ACC112 (cell line): ENCODE results near the gene MAML2.
A peak's percentile ranks its signal among the peaks of the same experiment; 100 is the strongest.

Experiments
- H2AFZ ChIP-seq: fragments of 200-600 bp; sonication (generic); one replicate; pipeline ENCODE4 v1.6.0; 2017; ENCODE audit warnings: antibody characterized with exemption, low read length; ENCODE audit not compliant: unreplicated experiment
- H3K27ac ChIP-seq: fragments of 200-600 bp; sonication (generic); 2 replicates; pipeline ENCODE4 v1.5.1; 2014; ENCODE audit warnings: low read depth, mild to moderate bottlenecking, antibody characterized with exemption, low read length, moderate library complexity
- H3K27me3 ChIP-seq: fragments of 200-600 bp; sonication (generic); 2 replicates; pipeline ENCODE4 v1.6.1; 2014; ENCODE audit warnings: mild to moderate bottlenecking, antibody characterized with exemption, low read length, moderate library complexity, mixed read lengths; ENCODE audit not compliant: insufficient read depth
- H3K36me3 ChIP-seq: fragments of 200-600 bp; sonication (generic); 2 replicates; pipeline ENCODE4 v1.6.1; 2016; ENCODE audit warnings: mild to moderate bottlenecking, antibody characterized with exemption, low read length, moderate library complexity, mixed read lengths; ENCODE audit not compliant: insufficient read depth
- H3K4me1 ChIP-seq: fragments of 200-600 bp; sonication (generic); one replicate; pipeline ENCODE4 v1.6.1; 2016; ENCODE audit warnings: low read length, mixed read lengths; ENCODE audit not compliant: insufficient read depth, unreplicated experiment, control insufficient read depth
- H3K4me3 ChIP-seq: fragments of 200-600 bp; sonication (generic); 2 replicates; pipeline ENCODE4 v1.5.1; 2014; ENCODE audit warnings: mild to moderate bottlenecking, low read depth, low read length
- H3K79me2 ChIP-seq: fragments of 200-600 bp; sonication (generic); one replicate; pipeline ENCODE4 v1.6.0; 2016; ENCODE audit warnings: low read length; ENCODE audit not compliant: control insufficient read depth, unreplicated experiment, insufficient read depth

The MAML2 gene

DNA sequence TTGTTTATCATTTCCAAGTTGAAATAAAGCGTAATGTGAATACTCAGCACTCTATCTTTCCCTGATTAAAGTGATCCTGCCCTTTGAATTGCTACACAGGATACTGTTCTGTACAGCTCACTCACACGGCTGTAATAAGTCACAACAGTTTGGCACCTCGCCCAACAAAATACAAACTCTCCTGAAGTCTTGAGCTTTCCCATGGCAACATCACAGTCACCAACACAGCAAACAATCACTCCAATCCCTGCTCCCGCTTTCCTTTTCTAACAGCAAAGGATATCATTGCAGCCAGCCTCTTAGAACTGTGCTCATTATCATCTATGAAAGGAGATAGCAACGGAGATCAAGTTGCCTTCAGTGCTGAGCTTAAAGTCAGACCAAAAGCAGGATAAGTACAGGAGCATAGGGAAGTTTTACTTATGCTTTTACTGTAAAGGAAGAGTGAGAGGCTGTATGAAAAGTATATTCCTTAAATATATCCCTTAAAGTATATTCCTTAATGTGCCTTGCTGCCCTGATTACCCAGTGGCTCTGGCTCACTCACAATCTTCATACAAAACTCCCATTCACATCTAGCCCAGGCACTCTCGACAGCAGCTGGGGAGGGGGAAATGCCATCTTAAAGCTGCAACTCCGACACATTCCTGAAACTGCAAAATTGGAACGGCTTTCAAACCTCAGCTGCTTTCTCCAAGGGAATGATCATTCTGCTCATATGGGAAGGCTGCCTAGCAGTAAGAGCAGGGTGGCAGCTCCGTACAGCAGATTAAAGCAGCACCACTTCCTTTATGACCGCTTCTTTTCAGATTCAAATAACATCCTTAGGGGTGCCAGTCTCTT, 35.8 kb downstream of the MAML2 start:
- Histone ChIP-seq H3K27ac (peak overlapping the region; percentile 90), H3K79me2 (peaks cover 75% of the 10 kb centered on the region), H3K4me3 (peak overlapping the region; percentile 62), H3K36me3 (no peaks in the 10 kb centered on the region), H3K4me1 (peaks cover 90% of the 10 kb centered on the region), H2AFZ (no peak overlapping the region), H3K27me3 (no peaks in the 10 kb centered on the region)

DNA sequence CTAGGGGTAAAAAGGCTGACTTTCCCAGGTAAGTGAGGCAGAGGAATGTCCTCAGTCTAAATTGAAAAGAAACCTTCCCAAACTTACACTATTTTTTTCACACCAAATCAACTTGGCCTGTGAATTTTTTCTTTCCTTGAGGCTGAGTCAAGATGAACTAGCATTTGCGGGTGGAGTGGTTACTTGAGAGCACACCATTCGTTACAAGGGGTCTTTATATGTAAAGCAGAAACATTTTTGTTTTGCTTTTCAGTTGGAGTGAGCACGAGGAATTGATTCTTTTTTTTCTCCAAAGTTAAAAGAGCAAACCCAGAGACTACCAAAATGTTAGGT, 36.4 kb downstream of the MAML2 start:
- peaks cover 77% of the 10 kb centered on the region for H3K79me2 ChIP-seq

DNA sequence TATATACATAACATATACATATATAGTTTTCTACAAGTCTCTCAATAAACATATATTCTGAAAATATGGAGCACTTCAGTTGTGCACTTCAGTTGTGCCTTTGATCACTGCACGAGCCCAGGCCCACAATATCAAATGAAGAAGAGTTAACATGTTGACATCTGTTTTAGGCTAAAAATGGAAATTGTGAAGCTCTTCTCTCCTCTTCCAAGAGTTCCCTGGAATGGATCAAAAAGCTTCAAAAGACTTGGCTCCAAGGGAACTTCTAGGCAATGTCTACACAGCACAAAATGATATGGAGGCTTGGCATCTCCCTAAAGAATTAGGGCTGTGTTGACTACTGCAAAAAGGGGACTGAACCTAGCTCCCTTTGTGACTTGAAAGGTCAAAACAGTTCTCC, 36.9 kb downstream of the MAML2 start:
- H3K4me1 ChIP-seq = peaks cover 90% of the 10 kb centered on the region
- no peaks in the 10 kb centered on the region for H3K36me3 ChIP-seq
- H3K79me2 ChIP-seq = peaks cover 80% of the 10 kb centered on the region
- no peak overlapping the region for H2AFZ ChIP-seq
- H3K27ac ChIP-seq = peak overlapping the region; percentile 90
- no peaks in the 10 kb centered on the region for H3K27me3 ChIP-seq
- H3K4me3 ChIP-seq = peak overlapping the region; percentile 52

More for the DNA sequence above, 36.4 kb downstream of the MAML2 start:
- peak overlapping the region; percentile 90 for H3K27ac ChIP-seq
- H3K4me3 ChIP-seq = peak overlapping the region; percentile 52
- H3K27me3 ChIP-seq = no peaks in the 10 kb centered on the region
- peaks cover 90% of the 10 kb centered on the region for H3K4me1 ChIP-seq
- H3K36me3 ChIP-seq = no peaks in the 10 kb centered on the region
- H2AFZ ChIP-seq = no peak overlapping the region

- no peaks in the 10 kb centered on the region for H3K36me3 ChIP-seq
- H3K27me3 ChIP-seq = no peaks in the 10 kb centered on the region
- peak overlapping the region; percentile 90 for H3K27ac ChIP-seq
- H3K4me1 ChIP-seq = peaks cover 75% of the 10 kb centered on the region
- H3K79me2 ChIP-seq = peaks cover 81% of the 10 kb centered on the region
- no peak overlapping the region for H2AFZ ChIP-seq
- peak overlapping the region; percentile 21; the same call in 1 of the 2 replicates for H3K4me3 ChIP-seq
Observed at GRCh38 chr11:96303980-96304379, 39.0 kb downstream of the MAML2 start.

DNA sequence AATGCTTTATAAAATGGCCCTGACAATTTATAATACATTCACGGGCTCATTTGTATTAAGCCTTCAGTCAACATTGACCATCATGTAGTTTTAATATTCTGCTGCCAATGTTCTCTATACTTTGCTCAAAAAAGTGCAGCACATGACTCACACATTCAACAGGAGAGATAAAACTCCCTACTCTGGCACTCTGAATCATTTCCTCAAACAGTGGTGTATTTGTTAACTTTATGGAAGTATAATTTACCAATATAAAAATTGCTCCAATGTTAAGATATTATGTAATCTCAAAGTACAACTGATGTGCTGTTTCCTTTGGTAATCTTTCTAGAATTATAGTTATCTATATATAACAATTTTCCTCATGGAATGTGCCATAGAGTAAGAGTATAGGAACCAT, 39.9 kb downstream of the MAML2 start:
- Histone ChIP-seq H3K36me3 (0 out of 2 replicates have a peak, but pooled peaks cover 3% of the 10 kb centered on the region), H3K27me3 (no peaks in the 10 kb centered on the region), H3K79me2 (peaks cover 76% of the 10 kb centered on the region), H3K4me1 (peaks cover 65% of the 10 kb centered on the region), H2AFZ (no peak overlapping the region), H3K4me3 (peak overlapping the region; percentile 45), H3K27ac (peak overlapping the region; percentile 90)

DNA sequence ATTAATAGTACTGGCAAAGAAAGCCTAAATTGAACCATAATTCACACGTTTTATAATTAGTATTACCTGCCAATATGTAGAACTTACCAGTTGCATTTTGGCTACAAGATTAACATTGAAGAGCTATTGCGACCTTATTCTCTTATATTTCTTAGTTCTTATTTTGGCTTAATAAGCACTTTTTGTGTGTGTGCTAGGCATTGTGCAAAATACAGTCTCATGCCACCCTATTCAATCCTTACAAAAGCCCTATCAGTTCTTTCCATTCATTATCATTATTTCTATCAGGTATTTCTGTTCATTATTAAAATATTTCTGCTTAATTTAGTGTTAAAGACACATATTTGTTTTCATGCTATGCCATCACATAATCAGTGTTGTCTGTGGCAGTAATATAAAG, 41.2 kb downstream of the MAML2 start:
- peak overlapping the region; percentile 45; the same call in 1 of the 2 replicates for H3K4me3 ChIP-seq
- peaks cover 59% of the 10 kb centered on the region for H3K4me1 ChIP-seq
- peaks cover 76% of the 10 kb centered on the region for H3K79me2 ChIP-seq
- H3K27ac ChIP-seq = peak overlapping the region; percentile 90
- no peak overlapping the region for H2AFZ ChIP-seq
- H3K27me3 ChIP-seq = no peaks in the 10 kb centered on the region
- H3K36me3 ChIP-seq = 0 out of 2 replicates have a peak, but pooled peaks cover 3% of the 10 kb centered on the region

DNA sequence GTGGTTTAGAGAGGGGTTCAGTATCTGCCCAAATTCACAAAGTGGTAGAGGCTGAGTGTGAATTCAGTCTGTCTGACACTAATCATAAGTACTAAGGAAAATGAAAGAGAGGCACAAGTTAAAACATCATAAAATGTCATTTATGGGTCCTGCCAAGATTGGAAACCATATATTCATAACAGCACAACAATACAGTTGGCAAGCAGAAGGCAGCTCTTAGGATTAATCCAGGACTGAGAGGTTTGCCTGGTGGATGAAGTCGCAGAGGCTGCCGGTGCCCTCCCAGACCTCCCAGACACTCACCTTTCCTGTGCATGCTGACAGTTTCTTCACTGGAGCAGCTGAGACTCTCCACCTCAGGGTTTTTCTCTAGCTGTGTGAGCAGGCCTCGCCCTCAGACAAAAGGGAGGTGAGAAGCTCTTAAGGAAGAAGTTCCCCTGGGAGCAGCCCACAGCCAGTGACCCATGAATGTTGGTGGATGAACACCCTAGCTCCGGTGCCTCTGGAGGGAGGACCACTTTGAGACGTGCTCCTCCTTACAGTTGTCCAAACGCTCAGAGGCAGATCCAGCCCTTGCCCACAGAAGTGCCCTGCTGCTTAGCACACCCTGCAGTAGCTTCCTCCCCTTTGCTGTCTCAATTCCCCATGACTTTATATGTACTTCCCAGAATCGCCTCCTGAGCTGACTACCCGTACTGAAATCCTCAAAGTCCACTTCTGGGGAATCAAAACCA, 43.7 kb downstream of the MAML2 start:
- H3K27ac ChIP-seq = no peak overlapping the region
- no peaks in the 10 kb centered on the region for H3K27me3 ChIP-seq
- no peak overlapping the region for H3K4me3 ChIP-seq
- H2AFZ ChIP-seq = no peak overlapping the region
- H3K36me3 ChIP-seq = 0 out of 2 replicates have a peak, but pooled peaks cover 3% of the 10 kb centered on the region
- H3K79me2 ChIP-seq = peaks cover 70% of the 10 kb centered on the region
- peaks cover 50% of the 10 kb centered on the region for H3K4me1 ChIP-seq

DNA sequence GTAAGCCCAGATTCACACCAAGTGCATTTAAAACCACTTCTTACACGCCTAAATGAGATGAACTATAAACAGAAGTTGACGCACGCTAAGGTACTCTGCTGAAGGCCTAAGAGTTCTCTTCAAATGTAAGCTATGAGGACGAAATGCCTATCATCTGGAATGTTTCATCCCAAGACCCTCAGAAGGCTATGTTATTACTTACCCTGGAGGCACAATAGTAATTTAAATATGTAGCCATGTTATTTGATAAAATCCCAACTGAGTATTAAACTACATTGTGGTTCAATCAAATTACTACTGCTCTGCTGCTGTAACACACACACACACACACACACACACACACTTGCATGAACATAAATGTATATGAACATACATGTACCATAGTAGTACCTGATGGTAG, 47.6 kb downstream of the MAML2 start:
- peaks cover 11% of the 10 kb centered on the region; the same call in 1 of the 2 replicates for H3K36me3 ChIP-seq
- H3K27ac ChIP-seq = no peak overlapping the region
- peaks cover 40% of the 10 kb centered on the region for H3K4me1 ChIP-seq
- H3K4me3 ChIP-seq = no peak overlapping the region
- H2AFZ ChIP-seq = no peak overlapping the region
- H3K27me3 ChIP-seq = no peaks in the 10 kb centered on the region
- peaks cover 73% of the 10 kb centered on the region for H3K79me2 ChIP-seq

DNA sequence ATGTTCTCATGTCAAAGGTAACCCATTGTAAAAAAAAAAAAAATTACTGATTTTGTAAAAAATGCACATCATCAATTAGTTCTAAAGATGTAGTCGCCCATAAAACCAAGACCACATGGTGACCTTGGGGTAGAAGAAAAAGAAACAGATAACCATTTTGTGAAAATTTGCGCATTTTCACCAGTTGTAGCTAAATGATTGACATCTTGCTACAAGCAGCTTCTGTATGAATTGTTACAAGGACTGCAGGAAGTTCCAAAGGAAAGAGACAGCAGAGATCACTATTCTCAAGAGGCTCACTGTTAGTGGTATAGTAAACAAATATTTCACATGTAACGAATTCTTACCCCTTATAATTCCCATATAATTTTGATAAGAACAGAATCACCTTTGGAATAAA, 48.7 kb downstream of the MAML2 start:
- no peaks in the 10 kb centered on the region for H3K27me3 ChIP-seq
- peak overlapping the region; percentile 53 for H3K27ac ChIP-seq
- peaks cover 36% of the 10 kb centered on the region for H3K4me1 ChIP-seq
- H2AFZ ChIP-seq = no peak overlapping the region
- peak overlapping the region; percentile 34 for H3K4me3 ChIP-seq
- H3K79me2 ChIP-seq = peaks cover 73% of the 10 kb centered on the region
- H3K36me3 ChIP-seq = peaks cover 11% of the 10 kb centered on the region

DNA sequence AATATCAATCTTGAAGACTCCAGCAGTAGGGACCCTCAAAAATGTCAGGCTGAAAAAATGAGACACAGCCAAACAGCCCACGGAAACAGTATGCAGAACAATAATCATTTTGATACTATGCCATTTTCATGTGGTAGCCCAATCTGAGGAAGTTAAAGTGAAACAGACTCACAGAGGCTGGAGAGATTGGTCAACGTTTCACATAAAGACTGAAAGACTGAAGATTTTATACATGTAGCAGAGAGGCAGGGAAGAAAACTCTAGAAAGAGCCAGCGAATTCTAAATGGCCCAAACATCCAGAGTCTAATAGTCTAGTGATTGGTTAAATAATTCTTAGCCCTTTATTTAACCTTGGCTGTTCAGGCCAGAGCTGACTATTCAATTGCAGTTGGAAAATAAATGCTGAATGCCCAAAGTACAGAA, 49.4 kb downstream of the MAML2 start:
- Histone ChIP-seq H3K79me2 (peaks cover 76% of the 10 kb centered on the region), H3K27me3 (no peaks in the 10 kb centered on the region), H2AFZ (no peak overlapping the region), H3K27ac (peak overlapping the region; percentile 53), H3K36me3 (peaks cover 11% of the 10 kb centered on the region), H3K4me1 (peaks cover 43% of the 10 kb centered on the region), H3K4me3 (peak overlapping the region; percentile 34)
